NCI-H748 (cell line): ENCODE results near the gene VANGL1.

Experiments
- DNase-seq: peaks from one replicate; lab custom pipeline; 2025; ENCODE audit not compliant: unreplicated experiment; lab: John Stamatoyannopoulos, UW

Gene VANGL1

DNA sequence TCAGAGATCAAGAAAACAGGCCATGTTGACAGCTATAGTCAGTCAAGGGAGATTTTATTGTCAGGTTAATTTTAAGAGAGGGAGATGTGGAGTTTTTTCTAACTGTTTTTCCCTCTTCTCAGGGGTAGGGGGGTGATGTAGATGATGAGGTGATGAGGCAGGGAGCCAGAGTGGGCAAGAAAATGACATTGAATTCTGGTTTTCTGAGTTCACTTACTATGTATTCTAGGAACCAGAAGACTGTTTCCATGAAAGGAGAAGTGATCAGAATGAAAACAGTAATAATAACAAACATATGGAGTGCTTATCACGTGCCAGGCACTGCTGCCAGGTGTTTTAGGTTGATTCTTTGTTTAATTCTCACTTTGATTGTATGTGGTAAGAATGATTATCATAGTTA, 86.6 kb downstream of the VANGL1 start:
- no peak for DNase-seq

DNA sequence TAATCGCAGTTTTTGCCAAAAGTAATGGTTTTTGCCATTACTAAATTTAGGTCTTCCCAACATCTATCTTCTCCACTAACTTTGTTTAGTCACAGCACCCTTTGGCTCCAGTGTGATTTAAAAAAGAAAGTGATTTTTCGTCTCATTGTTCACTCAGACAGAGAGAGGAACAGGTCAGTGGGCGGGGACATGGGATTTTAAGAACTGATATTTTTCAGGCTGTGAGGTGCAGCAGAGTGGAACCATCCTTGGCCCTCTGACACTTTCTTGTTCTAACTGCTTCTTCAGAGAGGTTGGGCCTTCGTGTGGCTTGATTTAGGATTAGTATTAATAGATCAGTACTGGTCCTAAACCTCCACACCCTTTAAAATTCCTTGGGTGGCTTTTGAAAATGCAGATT, 88.0 kb downstream of the VANGL1 start:
- DNase-seq = no peak

GRCh38 chr1:115732316-115732715, 90.5 kb downstream of the VANGL1 start:
- no peak for DNase-seq

- DNase-seq = no peak
These were observed 99.0 kb downstream of the VANGL1 start for GRCh38 chr1:115740811-115741210.

DNA sequence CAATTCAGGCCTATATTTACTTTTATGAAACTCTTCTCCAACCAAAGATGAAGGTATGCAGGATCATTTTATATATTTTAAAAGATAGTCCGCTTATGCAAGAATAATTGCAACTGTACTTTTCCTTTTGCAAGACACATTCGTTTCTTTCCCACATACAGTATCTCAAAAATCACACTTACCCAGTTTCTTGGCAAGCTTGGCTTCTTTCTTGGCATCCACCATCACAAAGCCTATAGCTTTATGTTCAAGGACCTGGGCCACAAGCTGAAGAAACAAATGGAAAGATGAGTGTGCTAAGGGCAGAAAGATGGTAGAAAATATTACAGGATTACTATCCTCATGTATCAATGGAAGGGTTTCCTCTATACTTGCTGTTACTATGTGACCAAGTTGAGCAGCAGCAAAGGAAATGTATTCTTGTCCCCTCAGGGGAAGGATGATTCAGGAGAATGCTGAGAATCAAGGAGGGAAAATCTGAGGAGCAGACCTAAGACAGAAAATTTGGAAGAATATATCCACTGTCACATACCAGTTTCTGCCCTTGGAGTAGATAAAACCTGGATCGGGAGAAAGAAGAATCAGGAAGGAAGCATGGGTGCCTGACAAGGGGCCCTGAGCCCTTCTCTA, 103.0 kb downstream of the VANGL1 start:
- DNase-seq = no peak

GRCh38 chr1:115746021-115746690, 104.4 kb downstream of the VANGL1 start:
- DNase-seq = no peak
